Ectodermal cell (in vitro differentiated cells): ENCODE measurements around the gene PTCHD4.

Experiments
- H3K27ac ChIP-seq: 2 replicates; pipeline ENCODE4 v1.7.0; 2013; ENCODE audit warnings: mild to moderate bottlenecking, low read depth, low read length; ENCODE audit not compliant: insufficient read depth, poor library complexity, severe bottlenecking
- H3K27me3 ChIP-seq: 2 replicates; pipeline ENCODE4 v1.7.0; 2013; ENCODE audit warnings: mild to moderate bottlenecking, low read length; ENCODE audit not compliant: insufficient read depth, control insufficient read depth, poor library complexity, severe bottlenecking
- H3K36me3 ChIP-seq: one replicate; pipeline ENCODE4 v1.7.0; 2013; ENCODE audit warnings: low read length; ENCODE audit not compliant: control insufficient read depth, insufficient read depth
- H3K4me1 ChIP-seq: one replicate; pipeline ENCODE4 v1.7.0; 2013; ENCODE audit warnings: low read length; ENCODE audit not compliant: control insufficient read depth, insufficient read depth
- H3K4me3 ChIP-seq: 2 replicates; pipeline ENCODE4 v1.7.0; 2013; ENCODE audit warnings: low read depth, low read length, control low read depth; ENCODE audit not compliant: insufficient read depth
- H3K9me3 ChIP-seq: 2 replicates; pipeline ENCODE4 v1.7.0; 2013; ENCODE audit warnings: mild to moderate bottlenecking, low read length, moderate library complexity; ENCODE audit not compliant: control insufficient read depth
- WGBS, 2 experiments: methylation state at CpG; one replicate each; pipeline ENCODE4 v1.1.7; 2013; ENCODE audit warnings: missing lambda C conversion rate in 2 of 2; 5-methylcytosine and 5-hydroxymethylcytosine counted together

Gene PTCHD4

DNA sequence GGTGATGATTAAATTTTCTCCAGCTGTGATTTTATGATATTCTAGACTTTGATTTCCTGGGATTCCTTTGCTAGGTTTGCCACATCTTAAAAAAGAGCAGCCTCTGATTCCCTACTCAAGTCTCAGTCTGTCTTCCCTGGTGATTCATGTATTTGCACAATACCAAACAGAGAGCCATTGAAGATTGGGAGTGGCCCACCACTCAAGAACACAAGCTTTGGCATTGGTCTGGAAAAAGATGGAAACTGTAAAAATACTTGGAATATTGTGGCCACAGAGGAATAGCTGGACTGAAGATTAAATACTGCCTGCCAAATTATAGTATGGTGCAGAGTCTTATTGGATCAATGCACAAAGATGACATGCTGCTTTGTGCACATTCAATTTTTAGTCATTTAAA, 32.9 kb downstream of the PTCHD4 start:
- no peaks in the 10 kb centered on the region for H3K36me3 ChIP-seq

GRCh38 chr6:48075181-48075580, 35.8 kb downstream of the PTCHD4 start:
- Histone ChIP-seq H3K9me3 (no peaks in the 10 kb centered on the region), H3K36me3 (no peaks in the 10 kb centered on the region), H3K27me3 (no peaks in the 10 kb centered on the region), H3K27ac (no peak overlapping the region), H3K4me1 (peaks cover 12% of the 10 kb centered on the region), H3K4me3 (no peak overlapping the region)

More for the DNA sequence above, 32.9 kb downstream of the PTCHD4 start:
- Histone ChIP-seq H3K4me1 (peaks cover 12% of the 10 kb centered on the region), H3K27ac (no peak overlapping the region), H3K9me3 (no peaks in the 10 kb centered on the region), H3K4me3 (no peak overlapping the region), H3K27me3 (no peaks in the 10 kb centered on the region)

DNA sequence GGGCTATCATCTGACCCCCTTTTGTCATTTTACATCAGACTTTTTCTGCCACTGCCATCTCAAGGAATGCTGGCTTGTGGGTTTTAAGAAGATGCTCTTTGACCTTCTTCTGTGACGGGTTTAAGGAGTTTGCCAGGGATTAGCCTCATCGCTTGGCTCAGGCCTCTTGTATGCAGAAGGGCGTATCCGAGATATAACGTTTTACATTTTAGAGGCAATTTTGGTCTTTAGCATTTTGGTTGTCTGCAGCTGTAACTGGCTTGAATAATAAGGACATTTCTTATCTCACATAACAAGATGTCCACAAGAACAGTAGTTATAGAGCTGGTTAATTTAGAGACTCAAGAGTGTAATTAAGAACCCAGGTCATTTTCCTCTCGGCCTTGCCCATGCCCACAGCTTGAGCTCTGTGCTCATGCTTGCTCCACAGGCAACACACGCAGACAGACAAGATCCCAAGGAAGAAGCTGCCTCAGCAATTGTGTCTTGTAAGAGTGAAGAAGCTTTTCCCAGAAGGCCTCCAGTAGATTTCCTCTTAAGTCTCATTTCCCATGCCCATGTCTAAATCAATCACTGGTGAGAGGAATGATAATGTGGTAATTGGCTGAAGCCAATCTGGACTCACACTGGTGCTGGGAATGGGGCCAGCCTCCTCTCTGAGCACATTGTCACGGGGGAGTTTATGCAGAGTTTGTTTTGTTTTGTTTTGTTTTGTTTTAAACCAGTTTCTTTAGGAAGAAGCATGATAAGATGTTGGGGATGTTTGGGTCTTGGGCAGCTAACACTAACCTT, 36.8 kb downstream of the PTCHD4 start:
- no peak overlapping the region for H3K27ac ChIP-seq
- H3K36me3 ChIP-seq, result no peaks in the 10 kb centered on the region
- 86 to 92% methylated on average over 8 of the region's 8 CpGs for WGBS, 2 experiments
- no peak overlapping the region for H3K4me3 ChIP-seq
- peaks cover 14% of the 10 kb centered on the region for H3K4me1 ChIP-seq
- peaks cover 4% of the 10 kb centered on the region for H3K27me3 ChIP-seq
- no peaks in the 10 kb centered on the region for H3K9me3 ChIP-seq

DNA sequence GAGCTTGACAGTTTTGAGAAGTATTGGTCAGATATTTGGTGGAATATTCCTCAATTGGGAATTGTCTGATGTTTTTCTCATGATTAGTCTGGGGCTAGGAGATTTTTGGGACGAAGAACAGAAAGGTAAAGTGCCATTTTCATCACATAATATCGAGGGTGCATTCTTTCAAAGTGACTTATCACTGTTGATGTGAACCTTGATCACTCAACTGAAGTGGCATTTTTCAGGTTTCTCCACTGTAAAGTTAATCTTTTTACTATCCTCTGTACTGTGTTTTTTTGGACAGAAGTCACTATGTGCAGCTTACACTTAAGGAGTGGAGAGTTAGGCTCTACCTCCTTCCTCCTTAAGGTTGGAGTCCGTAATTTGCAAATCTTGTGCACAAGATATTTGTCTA, 39.2 kb downstream of the PTCHD4 start:
- H3K36me3 ChIP-seq, result no peaks in the 10 kb centered on the region
- H3K4me1 ChIP-seq, result peaks cover 14% of the 10 kb centered on the region
- no peak overlapping the region for H3K4me3 ChIP-seq
- 94 to 96% methylated on average over 2 to 3 of the region's 3 CpGs for WGBS, 2 experiments
- H3K27me3 ChIP-seq, result peaks cover 18% of the 10 kb centered on the region
- no peaks in the 10 kb centered on the region for H3K9me3 ChIP-seq
- no peak overlapping the region for H3K27ac ChIP-seq

GRCh38 chr6:48069280-48069679, 41.7 kb downstream of the PTCHD4 start:
- Histone ChIP-seq H3K27ac (no peak overlapping the region), H3K4me1 (peaks cover 11% of the 10 kb centered on the region), H3K9me3 (no peaks in the 10 kb centered on the region), H3K4me3 (peak overlapping the region; percentile 7), H3K36me3 (no peaks in the 10 kb centered on the region), H3K27me3 (peaks cover 18% of the 10 kb centered on the region)
- 28 to 43% methylated on average over 9 to 11 of the region's 11 CpGs for WGBS, 2 experiments

GRCh38 chr6:48068278-48069251, 42.4 kb downstream of the PTCHD4 start:
- 7 to 10% methylated on average over 57 to 64 of the region's 64 CpGs for WGBS, 2 experiments
- Histone ChIP-seq H3K9me3 (no peaks in the 10 kb centered on the region), H3K36me3 (no peaks in the 10 kb centered on the region), H3K4me3 (peak overlapping the region; percentile 36), H3K4me1 (peaks cover 4% of the 10 kb centered on the region), H3K27ac (no peak overlapping the region), H3K27me3 (peaks cover 18% of the 10 kb centered on the region)

DNA sequence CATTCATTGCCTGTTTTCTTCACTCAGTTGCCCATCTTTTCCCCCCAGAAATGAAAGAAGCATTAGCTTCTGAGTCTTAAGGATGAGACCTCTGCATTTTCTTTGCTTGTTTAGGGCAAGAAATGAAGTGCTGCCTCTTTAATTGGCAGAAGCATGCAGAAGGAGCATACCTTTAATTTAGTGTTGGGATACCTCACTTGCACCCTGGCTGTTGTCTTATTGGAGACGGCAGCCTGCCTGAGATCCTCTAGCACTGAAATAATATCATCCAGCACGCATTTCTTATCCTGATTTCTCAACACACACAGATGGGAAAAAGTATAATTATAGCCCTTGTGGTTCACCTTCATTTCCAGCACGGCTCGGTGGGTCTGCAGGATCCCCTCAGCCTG, 43.1 kb downstream of the PTCHD4 start:
- Histone ChIP-seq H3K4me3 (peak overlapping the region; percentile 36), H3K27ac (no peak overlapping the region)
- 75 to 80% methylated on average over 4 of the region's 4 CpGs for WGBS, 2 experiments

GRCh38 chr6:48067148-48067712, 43.8 kb downstream of the PTCHD4 start:
- Histone ChIP-seq H3K27me3 (peaks cover 18% of the 10 kb centered on the region), H3K4me3 (no peak overlapping the region), H3K27ac (no peak overlapping the region), H3K36me3 (no peaks in the 10 kb centered on the region), H3K4me1 (peaks cover 7% of the 10 kb centered on the region), H3K9me3 (no peaks in the 10 kb centered on the region)
- WGBS, 2 experiments, result 88% methylated on average over 2 to 3 of the region's 3 CpGs

More for the DNA sequence above, 43.1 kb downstream of the PTCHD4 start:
- Histone ChIP-seq H3K36me3 (no peaks in the 10 kb centered on the region), H3K27me3 (peaks cover 18% of the 10 kb centered on the region), H3K4me1 (peaks cover 4% of the 10 kb centered on the region), H3K9me3 (no peaks in the 10 kb centered on the region)

GRCh38 chr6:48061265-48061990, 49.6 kb downstream of the PTCHD4 start:
- WGBS, 2 experiments, result 58 to 65% methylated on average over 3 of the region's 3 CpGs
- peaks cover 5% of the 10 kb centered on the region for H3K4me1 ChIP-seq
- no peaks in the 10 kb centered on the region for H3K27me3 ChIP-seq
- no peaks in the 10 kb centered on the region for H3K9me3 ChIP-seq
- H3K4me3 ChIP-seq, result no peak overlapping the region
- no peak overlapping the region for H3K27ac ChIP-seq
- no peaks in the 10 kb centered on the region for H3K36me3 ChIP-seq
